GM18870 (cell line): ENCODE data around the gene LRRC4C.

Experiments
- ATAC-seq: cut with Tn5 transposase; IDR thresholded peaks from one replicate; pipeline ENCODE4 v1.9.1; 2021; ENCODE audit warnings: moderate library complexity; ENCODE audit not compliant: unreplicated experiment

Gene LRRC4C

DNA sequence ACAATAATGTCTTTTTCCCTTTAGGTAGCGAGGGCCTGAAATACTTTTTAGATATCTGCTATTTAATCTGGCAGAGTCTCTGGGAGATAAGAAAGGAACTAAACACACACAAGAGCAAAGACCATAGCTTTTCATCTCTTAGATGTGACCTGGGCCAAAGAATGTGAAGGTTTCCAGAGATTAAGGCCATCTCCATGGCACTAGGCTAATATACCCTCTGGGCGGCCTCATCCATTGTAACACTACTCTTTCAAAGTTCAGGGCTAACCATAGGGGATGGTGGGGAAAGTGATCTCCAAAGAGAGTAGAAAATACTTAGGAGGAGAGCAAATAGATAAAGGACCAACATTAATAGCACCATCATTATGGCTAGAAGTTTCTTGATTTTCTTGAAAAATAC lies 326.4 kb downstream of the LRRC4C start:
- ATAC-seq, result no peak

GRCh38 chr11:41121600-41121999 lies 337.9 kb downstream of the LRRC4C start:
- no peak for ATAC-seq

GRCh38 chr11:41119484-41119883 lies 340.0 kb downstream of the LRRC4C start:
- no peak for ATAC-seq

- ATAC-seq, result no peak
These were observed 340.9 kb downstream of the LRRC4C start for GRCh38 chr11:41118521-41118920.

DNA sequence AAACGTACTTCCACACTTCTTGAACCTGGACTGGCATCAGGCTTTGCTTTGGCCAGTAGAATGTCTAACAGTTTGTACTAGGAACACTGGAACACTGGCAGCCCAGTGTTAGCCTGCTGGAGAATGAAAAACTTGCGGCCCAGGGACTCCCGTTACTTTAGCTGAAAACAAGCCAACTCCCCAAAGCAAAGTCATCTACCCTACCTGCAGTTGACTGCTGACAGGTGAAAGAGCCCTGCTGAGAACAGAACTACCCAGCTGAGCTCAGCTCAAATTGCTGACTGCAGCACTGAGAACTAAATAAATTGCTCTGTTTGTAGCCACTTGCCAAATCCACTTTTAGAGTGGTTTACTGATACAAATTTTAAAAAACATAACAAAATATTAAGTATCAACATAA lies 342.5 kb downstream of the LRRC4C start:
- no peak for ATAC-seq

DNA sequence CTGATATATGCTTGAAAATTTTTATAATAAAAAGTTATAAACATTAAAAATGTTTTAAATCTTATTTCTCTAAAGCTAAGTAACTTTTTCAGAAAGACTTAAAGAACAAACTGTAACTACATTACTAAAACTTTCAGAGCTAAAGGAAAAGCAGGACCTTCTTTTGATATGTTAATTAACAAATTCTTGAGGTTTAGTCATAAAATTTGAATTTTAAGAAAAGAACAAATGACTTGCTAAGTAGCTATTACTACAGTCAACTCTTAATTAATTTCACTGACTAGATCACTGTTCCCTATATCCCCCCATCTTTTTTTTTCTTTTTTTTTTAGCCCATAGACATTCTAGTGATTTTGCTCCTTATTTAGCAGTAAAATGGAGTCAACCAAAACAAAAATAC lies 344.4 kb downstream of the LRRC4C start:
- no peak for ATAC-seq

DNA sequence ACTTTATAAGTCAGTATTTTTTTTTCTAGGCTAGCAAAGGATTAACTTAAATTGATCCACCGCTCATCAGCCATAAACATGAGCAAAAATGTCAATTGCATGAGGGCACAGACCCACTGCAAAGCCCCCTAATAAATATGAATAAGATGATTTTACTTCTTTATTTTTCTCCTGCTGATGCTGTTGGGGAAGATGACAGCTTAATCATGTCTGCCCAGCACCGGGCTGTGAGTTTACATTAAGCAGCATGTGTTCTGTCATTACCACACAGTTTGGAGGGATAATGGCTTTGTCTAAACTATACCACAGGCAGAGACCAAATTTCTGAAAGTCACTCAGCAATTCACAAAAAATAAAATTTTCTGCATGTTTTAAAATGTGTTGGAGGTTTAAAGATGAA lies 346.3 kb downstream of the LRRC4C start:
- ATAC-seq, result no peak

DNA sequence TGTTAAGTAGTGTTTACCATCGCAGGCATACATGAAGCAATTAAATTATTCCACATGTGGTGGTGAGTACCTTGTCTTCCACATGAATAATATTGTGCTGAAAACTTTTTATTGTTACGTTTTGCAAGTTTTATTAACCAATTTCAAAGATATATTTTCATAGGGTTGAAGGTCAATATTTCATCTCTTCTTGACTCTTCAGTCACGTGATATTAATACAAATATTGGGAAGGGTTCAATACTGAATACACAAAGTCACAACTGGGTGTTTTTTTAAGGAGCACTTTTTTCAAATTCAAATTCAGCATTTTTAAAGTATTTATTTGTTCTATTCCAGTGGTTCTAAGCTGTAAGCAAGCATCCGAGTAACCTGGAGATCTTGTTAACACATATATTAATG lies 348.9 kb downstream of the LRRC4C start:
- no peak for ATAC-seq

DNA sequence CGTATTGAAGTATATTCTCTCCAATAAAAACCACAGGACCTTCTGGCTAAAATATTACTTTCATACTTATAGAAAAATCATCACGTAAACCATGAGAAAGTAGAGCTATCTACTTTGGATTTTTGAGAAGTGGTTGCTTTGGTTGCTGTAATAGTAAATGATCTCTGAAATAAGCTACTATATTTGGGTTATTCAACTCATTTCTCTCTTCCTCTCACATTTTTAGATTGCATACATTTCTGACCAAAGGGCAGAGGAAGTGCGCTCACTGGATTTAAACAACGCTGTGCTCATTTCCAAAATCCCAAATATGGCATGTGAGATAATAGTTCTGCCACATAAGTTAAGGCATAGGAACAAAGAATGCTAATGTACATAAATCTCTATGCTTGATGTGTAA lies 357.0 kb downstream of the LRRC4C start:
- no peak for ATAC-seq

DNA sequence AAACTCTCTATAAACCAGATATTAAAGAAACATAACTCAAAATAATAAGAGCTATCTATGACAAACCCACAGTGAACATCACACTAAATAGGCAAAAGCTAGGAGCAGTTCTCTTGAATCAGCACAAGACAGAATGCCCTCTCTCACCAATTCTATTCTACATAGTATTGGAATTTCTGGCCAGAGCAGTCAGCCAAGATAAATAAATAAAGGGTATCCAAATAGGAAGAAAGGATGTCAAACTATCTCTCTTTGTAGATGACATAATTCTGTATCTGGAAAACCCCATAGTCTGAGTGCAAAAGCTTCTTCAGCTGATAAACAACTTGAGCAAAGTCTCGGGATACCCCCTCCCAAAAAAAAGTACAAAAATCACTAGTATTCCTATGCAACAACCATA lies 359.8 kb downstream of the LRRC4C start:
- ATAC-seq, result no peak

DNA sequence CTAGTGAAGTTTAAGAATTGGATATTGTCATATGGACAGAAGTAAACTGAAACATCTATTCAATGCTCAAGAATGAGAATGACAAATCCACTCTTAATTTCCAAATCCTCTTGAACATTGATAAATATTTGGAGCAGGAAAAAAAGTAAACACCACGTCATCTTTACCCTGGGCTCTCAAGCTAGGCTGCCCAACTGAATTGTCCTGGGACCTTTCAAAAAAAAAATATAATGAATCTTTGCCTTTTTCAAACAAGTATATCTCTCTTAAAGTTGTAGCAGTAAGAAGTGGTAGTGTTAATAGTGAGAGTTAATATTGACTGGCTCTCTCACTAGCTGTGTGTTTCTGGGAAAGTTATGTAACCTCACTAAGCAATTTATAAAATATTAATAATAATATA lies 374.3 kb downstream of the LRRC4C start:
- ATAC-seq, result no peak

GRCh38 chr11:41081756-41082285 lies 377.6 kb downstream of the LRRC4C start:
- no peak for ATAC-seq

GRCh38 chr11:41074318-41074717 lies 385.1 kb downstream of the LRRC4C start:
- ATAC-seq, result no peak

DNA sequence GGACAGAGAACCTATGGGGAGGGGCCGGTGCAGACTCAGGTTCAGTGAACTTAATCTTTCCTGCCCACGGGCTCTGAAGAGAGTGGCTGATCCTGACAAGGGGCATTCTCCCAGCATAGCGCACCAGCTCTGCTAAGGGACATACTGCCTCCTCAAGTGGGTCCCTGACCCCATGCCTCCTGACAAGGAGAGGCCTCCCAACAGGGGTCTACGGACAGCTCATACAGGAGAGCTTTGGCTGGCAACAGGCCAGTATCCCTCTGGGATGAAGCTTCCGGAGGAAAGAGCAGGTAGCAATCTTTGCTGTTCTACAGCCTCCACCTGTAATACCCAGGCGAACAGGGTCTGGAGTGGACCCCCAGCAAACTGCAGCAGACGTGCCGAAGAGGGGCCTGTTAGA lies 394.0 kb downstream of the LRRC4C start:
- ATAC-seq, result no peak

GRCh38 chr11:41058138-41058537 lies 401.3 kb downstream of the LRRC4C start:
- no peak for ATAC-seq

DNA sequence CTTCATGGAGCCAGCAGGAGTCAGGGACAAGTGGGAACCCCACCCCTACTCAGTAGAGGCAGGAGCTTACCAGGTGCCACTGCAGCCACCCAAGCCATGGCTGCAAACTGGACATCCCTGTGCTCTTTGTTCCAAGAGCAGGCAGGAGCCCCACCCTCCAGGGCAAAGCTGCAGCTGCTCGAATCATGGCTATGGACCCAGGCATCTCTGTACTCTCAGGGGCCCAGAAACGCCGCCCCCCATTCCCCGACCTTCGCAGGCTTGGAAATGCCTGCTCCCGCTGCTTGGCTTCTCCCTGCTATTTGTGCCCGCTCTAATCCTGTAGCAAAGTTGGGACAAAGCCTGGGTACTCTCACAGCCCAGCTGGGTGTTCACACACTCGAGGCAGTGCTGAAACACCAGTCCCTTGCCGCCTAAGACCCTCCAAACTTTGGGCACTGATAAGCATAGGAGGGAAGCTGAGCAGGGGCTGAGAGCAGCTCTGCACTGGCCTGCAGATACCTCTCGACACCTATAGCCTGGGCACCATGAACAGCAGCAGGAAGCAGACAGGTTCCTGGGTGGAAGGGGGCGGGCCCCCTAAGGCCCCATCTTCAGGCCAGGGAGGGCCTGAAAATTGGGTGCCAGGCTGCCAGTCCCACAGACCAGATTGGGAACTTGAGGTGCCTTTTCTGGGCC lies 402.4 kb downstream of the LRRC4C start:
- no peak for ATAC-seq

DNA sequence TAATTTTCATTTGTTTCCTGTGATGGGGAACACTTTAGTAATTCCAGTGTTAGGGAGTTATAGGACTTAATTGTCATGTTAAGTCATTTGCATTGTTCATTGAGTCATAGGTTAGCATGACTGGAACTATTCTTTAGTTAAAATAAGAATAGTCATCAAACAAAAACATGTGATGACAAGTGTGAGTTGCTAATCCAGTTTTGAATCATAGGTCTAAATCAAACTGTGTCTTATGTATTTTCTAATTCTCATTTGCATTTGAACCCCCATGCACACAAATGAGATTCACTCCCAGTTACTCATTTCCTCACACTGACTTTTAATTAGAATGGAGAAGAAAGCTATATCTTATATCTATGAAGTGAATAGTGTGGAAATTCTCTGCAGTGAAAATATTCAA lies 405.6 kb downstream of the LRRC4C start:
- no peak for ATAC-seq

- no peak for ATAC-seq
These were observed 407.4 kb downstream of the LRRC4C start for GRCh38 chr11:41051919-41052635.

- ATAC-seq, result no peak
These were observed 408.7 kb downstream of the LRRC4C start for GRCh38 chr11:41050791-41051190.

- ATAC-seq, result no peak
These were observed 412.2 kb downstream of the LRRC4C start for GRCh38 chr11:41047229-41047628.

DNA sequence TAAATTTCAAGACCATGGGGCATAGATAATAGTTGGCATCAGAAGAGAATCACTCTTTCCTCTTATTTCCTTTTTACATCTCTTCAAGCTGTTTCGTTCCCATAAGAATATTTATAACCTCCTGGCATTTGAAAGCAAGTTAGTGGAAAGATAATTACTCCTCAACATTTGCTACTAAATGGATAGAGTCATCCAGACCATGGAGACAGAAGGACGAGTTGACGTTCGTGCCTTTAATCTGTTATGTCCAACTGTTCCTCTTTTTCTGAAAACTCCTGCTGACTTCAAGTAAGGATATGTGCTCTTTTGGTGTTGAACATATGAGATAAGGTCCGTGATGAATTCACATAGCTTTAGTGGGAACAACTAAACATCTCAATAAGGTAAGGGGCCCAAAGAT lies 414.2 kb downstream of the LRRC4C start:
- ATAC-seq, result no peak

DNA sequence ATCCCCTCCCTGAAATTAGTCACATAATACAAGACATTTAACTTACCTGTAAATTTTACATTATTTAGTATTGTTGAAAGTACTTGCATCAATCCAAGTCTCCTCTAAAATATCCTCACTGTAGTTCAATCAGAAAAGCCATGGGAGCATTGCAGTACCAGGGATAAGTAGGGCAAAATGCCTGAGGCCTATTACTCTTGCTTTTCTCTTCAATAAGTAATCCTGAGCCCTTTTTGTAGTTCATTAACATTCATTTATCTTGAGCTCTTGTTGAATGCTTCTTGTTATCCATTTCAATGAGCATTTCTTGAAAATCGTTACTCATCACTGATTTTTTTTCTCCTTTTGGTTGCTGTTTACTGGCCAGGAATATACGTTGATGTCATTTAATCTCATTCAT lies 414.7 kb downstream of the LRRC4C start:
- ATAC-seq, result no peak

DNA sequence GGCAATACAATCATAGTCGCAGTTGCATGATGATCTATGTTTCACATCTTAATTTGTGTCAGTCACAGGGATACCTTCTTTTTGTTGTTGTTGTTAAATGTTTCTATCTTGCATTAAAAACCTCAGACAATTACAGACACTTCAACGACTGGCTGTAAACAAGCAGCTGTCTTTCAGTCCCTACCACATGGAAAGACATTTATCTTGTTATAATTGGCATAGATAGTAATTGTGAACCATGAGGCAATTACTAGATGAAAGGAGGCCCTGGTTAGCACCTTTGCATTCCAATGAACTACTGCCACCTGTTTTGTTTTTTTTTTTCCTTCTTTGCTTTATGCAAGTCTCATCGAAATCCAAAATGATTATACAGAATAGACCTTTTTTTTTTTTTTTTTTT lies 416.8 kb downstream of the LRRC4C start:
- ATAC-seq, result no peak
